HepG2 (cell line): ENCODE measurements around the gene ZFX. TPM values are rescaled to one million over a fixed set of nuclear protein-coding genes. Genes with fewer than 3 reads are reported as not detected.

ENCODE experiments used
- ATAC-seq: fragments of 200-7000 bp; cut with Tn5 transposase; 3 replicates; pipeline ENCODE4 v1.9.1; 2020; ENCODE audit warnings: mild to moderate bottlenecking, moderate library complexity
- BruUV-seq: library from RNA; stranded (reverse); fragments of 400-500 nt; replicated peaks from 2 replicates; lab custom pipeline; 2021; lab: Mats Ljungman, UMichigan
- CTCF ChIA-PET: fragments of 300-600 bp; formaldehyde crosslinking; extraction: SDS; loops from one replicate; lab custom pipeline; 2021; ENCODE audit warnings: low total read pairs, inconsistent platforms, low intra/inter-chr PET ratio; lab: Yijun Ruan, JAX
- POLR2A ChIA-PET: fragments of 350-600 bp; sonication (Branson Sonifier 250); formaldehyde crosslinking; loops from one replicate; lab custom pipeline; 2020; ENCODE audit warnings: antibody characterized with exemption, inconsistent platforms; lab: Yijun Ruan, JAX
- DNase-seq: peaks from one replicate; pipeline ENCODE4 v3.0.0-alpha.2; 2015; ENCODE audit warnings: low spot score
- FAIRE-seq: peaks from 3 replicates; lab custom pipeline; 2011; peaks lifted over from hg19 to GRCh38; lab: Jason Lieb, UNC
- H2AFZ ChIP-seq: one replicate; pipeline ENCODE4 v1.6.1; 2011; ENCODE audit warnings: low read length, inconsistent platforms
- H3K27ac ChIP-seq: fragments of 300-600 bp; 3 replicates; pipeline ENCODE4 v1.8.0; 2011; ENCODE audit warnings: mixed run types, mild to moderate bottlenecking, mixed read lengths, low read length, inconsistent platforms; ENCODE audit not compliant: insufficient read depth; ENCODE audit errors: extremely low read length
- H3K27me3 ChIP-seq, 2 experiments: fragments of 200-600 bp in 1 of 2; 2 replicates in 1 of 2; 3 replicates in 1 of 2; pipeline versions ENCODE4 v1.6.0 to v1.8.0; 2011; ENCODE audit warnings: low read length in 2 of 2, mild to moderate bottlenecking in 2 of 2, moderate library complexity in 2 of 2, inconsistent platforms in 1 of 2; ENCODE audit not compliant: insufficient read depth in 2 of 2, control insufficient read depth in 1 of 2
- H3K36me3 ChIP-seq, 2 experiments: fragments of 200-600 bp in 1 of 2; replicated peaks in 1 of 2; 2 replicates in 1 of 2; 3 replicates in 1 of 2; pipeline versions ENCODE4 v1.5.1 to v1.8.0; 2011; ENCODE audit warnings: low read length in 2 of 2, inconsistent platforms in 1 of 2; ENCODE audit not compliant: insufficient read depth in 2 of 2, control insufficient read depth in 1 of 2
- H3K4me1 ChIP-seq: 2 replicates; pipeline ENCODE4 v1.5.1; 2012; ENCODE audit warnings: low read length, inconsistent platforms; ENCODE audit not compliant: insufficient read depth
- H3K4me2 ChIP-seq: 2 replicates; pipeline ENCODE4 v1.6.0; 2011; ENCODE audit warnings: low read depth, low read length, inconsistent platforms
- H3K4me3 ChIP-seq, 3 experiments: fragments of 200-600 bp in 1 of 3; sonication (generic), shearing (Covaris generic) in 1 of 3; replicated peaks in 1 of 3; 2 replicates each; pipeline ENCODE4 v1.5.1; 2011 to 2016; ENCODE audit warnings: low read length in 3 of 3, inconsistent platforms in 2 of 3, low read depth in 2 of 3, mild to moderate bottlenecking in 2 of 3, control low read depth in 1 of 3, mixed read lengths in 1 of 3; ENCODE audit not compliant: insufficient read depth in 1 of 3
- H3K79me2 ChIP-seq: one replicate; pipeline ENCODE4 v1.6.1; 2011; ENCODE audit warnings: low read length, inconsistent platforms; ENCODE audit not compliant: insufficient read depth
- H3K9ac ChIP-seq: 2 replicates; pipeline ENCODE4 v1.6.0; 2011; ENCODE audit warnings: mild to moderate bottlenecking, low read depth, low read length, inconsistent platforms; ENCODE audit not compliant: insufficient read depth
- H3K9me3 ChIP-seq: 2 replicates; pipeline ENCODE4 v1.5.1; 2012; ENCODE audit warnings: mild to moderate bottlenecking, low read length
- H4K20me1 ChIP-seq: 2 replicates; pipeline ENCODE4 v1.6.0; 2011; ENCODE audit warnings: inconsistent platforms, mild to moderate bottlenecking, low read length, moderate library complexity; ENCODE audit not compliant: insufficient read depth
- ATAD3A ChIP-seq: sonication (generic); formaldehyde crosslinking; IDR thresholded peaks from 2 replicates; pipeline ENCODE4 v1.4.0; 2020; ENCODE audit warnings: missing genetic modification reagents
- FOSL1 ChIP-seq: sonication (generic); formaldehyde crosslinking; IDR thresholded peaks from 2 replicates; pipeline ENCODE4 v1.9.0; 2021; ENCODE audit warnings: missing genetic modification reagents, borderline replicate concordance
- HNRNPL ChIP-seq: fragments of 200-400 bp; formaldehyde crosslinking; IDR thresholded peaks from 2 replicates; pipeline ENCODE4 v1.6.1; 2017; ENCODE audit warnings: mild to moderate bottlenecking, low read depth, low read length
- KAT2B ChIP-seq: fragments of 150-350 bp; IDR thresholded peaks from 2 replicates; pipeline ENCODE4 v1.6.1; 2014; ENCODE audit warnings: low read depth, low read length, borderline replicate concordance
- MAFF ChIP-seq: IDR thresholded peaks from 2 replicates; pipeline ENCODE4 v1.6.1; 2011; ENCODE audit warnings: low read depth, low read length, improper control_type of control experiment
- MEIS2 ChIP-seq: sonication (generic); formaldehyde crosslinking; IDR thresholded peaks from 2 replicates; pipeline ENCODE4 v1.9.0; 2021; ENCODE audit warnings: mild to moderate bottlenecking, missing genetic modification reagents
- NCOR1 ChIP-seq: fragments of 200-600 bp; sonication (generic); IDR thresholded peaks from 2 replicates; pipeline ENCODE4 v1.7.0; 2017; ENCODE audit warnings: antibody characterized with exemption, low read length, borderline replicate concordance
- NFKB2 ChIP-seq: sonication (generic); formaldehyde crosslinking; IDR thresholded peaks from 2 replicates; pipeline ENCODE4 v1.4.0; 2020; ENCODE audit warnings: missing genetic modification reagents, borderline replicate concordance
- POLR2AphosphoS5 ChIP-seq: IDR thresholded peaks from 2 replicates; pipeline ENCODE4 v1.6.1; 2012; ENCODE audit warnings: low read depth, low read length
- RBFOX2 ChIP-seq: fragments of 200-400 bp; formaldehyde crosslinking; IDR thresholded peaks from 2 replicates; pipeline ENCODE4 v1.6.1; 2017; ENCODE audit warnings: low read depth, mild to moderate bottlenecking, low read length
- REST ChIP-seq, 2 experiments: IDR thresholded peaks; 2 replicates each; pipeline ENCODE4 v1.6.1; 2011 to 2012; ENCODE audit warnings: low read length in 2 of 2, borderline replicate concordance in 1 of 2, low read depth in 1 of 2, mild to moderate bottlenecking in 1 of 2, moderate library complexity in 1 of 2
- SALL1 ChIP-seq: sonication (generic); formaldehyde crosslinking; IDR thresholded peaks from 2 replicates; pipeline ENCODE4 v1.8.0; 2022; ENCODE audit warnings: mild to moderate bottlenecking, missing genetic modification reagents
- SALL2 ChIP-seq: sonication (generic); formaldehyde crosslinking; IDR thresholded peaks from 2 replicates; pipeline ENCODE4 v1.8.1; 2023; ENCODE audit warnings: mild to moderate bottlenecking, missing genetic modification reagents, inconsistent platforms
- SP5 ChIP-seq: IDR thresholded peaks from 2 replicates; pipeline ENCODE4 v1.6.1; 2016; ENCODE audit warnings: low read depth, borderline replicate concordance
- TAF15 ChIP-seq: fragments of 200-400 bp; formaldehyde crosslinking; IDR thresholded peaks from one replicate; pipeline ENCODE4 v1.6.1; 2018; ENCODE audit warnings: mild to moderate bottlenecking, low read depth, low read length; ENCODE audit not compliant: poor library complexity, severe bottlenecking
- THAP8 ChIP-seq: sonication (generic); formaldehyde crosslinking; IDR thresholded peaks from 2 replicates; pipeline ENCODE4 v1.5.1; 2020; ENCODE audit warnings: missing genetic modification reagents, mild to moderate bottlenecking, borderline replicate concordance
- ZNF484 ChIP-seq: sonication (generic); formaldehyde crosslinking; IDR thresholded peaks from 2 replicates; pipeline ENCODE4 v1.5.1; 2020; ENCODE audit warnings: mild to moderate bottlenecking, low read depth, missing genetic modification reagents, borderline replicate concordance
- ZNF790 ChIP-seq: sonication (generic); formaldehyde crosslinking; IDR thresholded peaks from 2 replicates; pipeline ENCODE4 v1.8.0; 2022; ENCODE audit warnings: missing genetic modification reagents, mild to moderate bottlenecking, borderline replicate concordance
- ZSCAN9 ChIP-seq: IDR thresholded peaks from 2 replicates; pipeline ENCODE4 v1.6.1; 2016; ENCODE audit warnings: borderline replicate concordance
- WGBS: methylation state at CpG from one replicate; pipeline ENCODE4 v1.1.6; 2017; ENCODE audit warnings: low lambda C conversion rate; 5-methylcytosine and 5-hydroxymethylcytosine counted together
- in situ Hi-C: cut with HindIII; loops from 2 replicates; pipeline ENCODE4 v1.10.0; 2017; ENCODE audit warnings: low pct_unique_long_range_greater_than_20kb; ENCODE audit not compliant: extremely low pct_ligation_motif_present
- intact Hi-C: fragments of 100-400 bp; cut with micrococcal nuclease; formaldehyde crosslinking; loops from one replicate; pipeline ENCODE4 v1.10.0; 2022; ENCODE audit not compliant: unreplicated experiment
- polyA plus RNA-seq, 8 experiments: library from polyadenylated mRNA; depleted of rRNA in 3 of 8; stranded (reverse) in 7 of 8; unstranded in 1 of 8; fragments of >200 nt; fragmentation: Illumina TruSeq in 4 of 8; extraction: Trizol in 4 of 8; gene quantifications; 2 replicates each; pipeline versions ENCODE4 v1.2.1 to v1.2.3, GENCODE V29; 2011 to 2016; ENCODE audit warnings: low read depth in 4 of 8, missing spikeins in 1 of 8, mixed read lengths in 1 of 8; ENCODE audit not compliant: insufficient read depth in 1 of 8
- total RNA-seq, 5 experiments: library from RNA; depleted of rRNA; stranded (reverse); fragments of >200 nt; fragmentation: Illumina TruSeq; extraction: Trizol; gene quantifications; 2 replicates each; pipeline ENCODE4 v1.2.3, GENCODE V29; 2016; ENCODE audit warnings: low read depth in 1 of 5

Gene ZFX
- total and polyA plus RNA-seq, 2 of the 13 experiments (the other 11 are each of a cell fraction or from before 2014, with no cell fraction given) = 13.8 to 37.3 TPM

GRCh38 chrX:24228596-24228995 is 79.1 kb downstream of the ZFX start:
- Histone ChIP-seq H3K4me1 (0 out of 2 replicates have a peak, but pooled peaks cover 9% of the 10 kb centered on the region), H3K27me3 (no peaks in the 10 kb centered on the region), H3K4me3 (no peak overlapping the region), H3K79me2 (no peaks in the 10 kb centered on the region), H3K9me3 (no peaks in the 10 kb centered on the region), H3K4me2 (no peak overlapping the region), H3K27ac (no peak overlapping the region), H4K20me1 (no peaks in the 10 kb centered on the region), H3K9ac (no peak overlapping the region), H2AFZ (no peak overlapping the region), H3K36me3 (no peaks in the 10 kb centered on the region)
- ChIA-PET POLR2A (no interaction called here), CTCF (no interaction called here)
- no peak for ATAC-seq
- 56% methylated on average over 5 of the region's 5 CpGs for WGBS
- TF ChIP-seq ZNF790 (CRISPR knock-in tag) (no peak), KAT2B (no peak), RBFOX2 (no peak), NFKB2 (no peak), ZSCAN9 (CRISPR knock-in tag) (no peak), TAF15 (no peak), SALL2 (CRISPR knock-in tag) (no peak), REST (IDR thresholded peaks at IDR 0.05; ENCODE audit: borderline replicate concordance in 1 of 2, low read depth in 1 of 2, low read length in 2 of 2) (no peak), MEIS2 (CRISPR knock-in tag) (no peak), HNRNPL (no peak), THAP8 (CRISPR knock-in tag) (no peak), ZNF484 (CRISPR knock-in tag) (no peak), ATAD3A (no peak), FOSL1 (no peak), POLR2AphosphoS5 (no peak), SP5 (CRISPR knock-in tag) (no peak), MAFF (no peak), SALL1 (CRISPR knock-in tag) (no peak), NCOR1 (no peak)
- in situ Hi-C loops (no loop called here), intact Hi-C loops (no loop called here)
- BruUV-seq = no TSS peak
- FAIRE-seq = no peak
- no peak for DNase-seq
